NCI-H2107 treated with DMSO at 0.1 percent for 48 hours (cell line): ENCODE results near the gene COL25A1.

Experiments
- DNase-seq: peaks from one replicate; lab custom pipeline; 2025; ENCODE audit not compliant: unreplicated experiment; lab: John Stamatoyannopoulos, UW

Gene COL25A1

DNA sequence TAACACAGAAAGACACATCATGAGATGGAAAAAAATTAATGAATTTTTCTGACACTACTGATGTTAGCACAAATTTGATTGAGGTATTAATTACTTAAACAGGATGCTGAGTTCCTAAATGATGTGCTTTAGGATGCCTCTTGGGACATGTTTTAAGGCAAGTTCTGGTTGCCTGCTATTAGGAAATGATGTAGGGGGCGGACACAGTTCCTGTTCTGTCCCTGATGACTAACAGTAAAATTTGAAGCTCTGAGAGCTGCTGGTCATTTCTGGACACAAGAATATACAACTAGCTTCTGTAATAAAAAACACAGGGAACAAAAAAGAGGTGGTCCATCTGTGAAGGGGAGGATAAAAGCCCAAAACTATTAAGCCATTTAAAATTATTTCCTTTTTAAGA lies 376.4 kb downstream of the COL25A1 start:
- DNase-seq = no peak

DNA sequence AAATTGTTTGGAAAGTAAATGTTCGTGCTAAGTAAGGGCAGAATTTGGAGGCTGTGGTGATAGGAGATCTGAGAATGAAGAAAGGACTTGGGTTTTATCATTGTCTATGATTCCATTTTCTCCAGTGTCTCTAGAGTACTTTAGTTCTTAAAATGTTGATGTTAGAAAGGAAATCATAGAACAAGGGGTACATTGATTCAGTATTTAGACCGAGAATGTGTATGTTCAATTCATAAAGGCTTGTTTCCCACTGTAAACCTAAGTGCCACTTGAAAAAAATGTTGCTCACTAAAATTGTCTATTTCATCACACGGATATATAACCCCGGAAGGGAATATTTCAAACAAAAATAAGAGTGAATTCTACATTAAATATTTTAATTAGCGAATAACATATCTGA lies 380.3 kb downstream of the COL25A1 start:
- DNase-seq = no peak

DNA sequence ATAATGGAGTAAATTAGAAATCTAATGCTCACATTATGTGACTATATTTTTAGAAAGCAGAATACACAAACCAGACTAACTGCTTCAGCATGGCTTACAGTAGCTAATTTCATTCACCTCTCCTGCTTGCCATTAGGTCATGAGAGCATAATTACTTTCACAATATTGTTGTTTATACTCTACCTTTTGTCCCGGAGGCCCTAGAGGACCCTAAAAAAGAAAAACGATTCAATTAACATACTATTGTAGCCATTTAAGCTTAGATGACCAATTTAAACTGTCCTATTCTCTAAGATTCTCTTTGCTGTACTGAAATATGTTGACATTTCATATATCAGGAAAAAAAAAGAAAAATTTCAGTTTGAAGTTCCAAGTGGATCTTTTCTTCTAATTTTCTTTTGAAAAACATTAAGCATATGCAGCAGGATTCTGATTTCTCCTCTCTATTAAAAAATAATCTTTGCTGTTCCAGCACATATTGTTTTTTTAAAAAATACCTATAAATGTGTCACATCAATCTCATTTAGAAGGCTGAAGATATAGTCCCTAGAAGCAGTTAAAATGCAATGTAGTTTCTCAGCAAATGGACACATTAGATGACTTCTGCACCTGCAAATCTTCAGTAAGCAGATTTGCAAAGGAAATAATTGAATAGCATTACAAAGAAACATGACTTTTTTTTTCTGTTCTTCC lies 381.9 kb downstream of the COL25A1 start:
- no peak for DNase-seq

DNA sequence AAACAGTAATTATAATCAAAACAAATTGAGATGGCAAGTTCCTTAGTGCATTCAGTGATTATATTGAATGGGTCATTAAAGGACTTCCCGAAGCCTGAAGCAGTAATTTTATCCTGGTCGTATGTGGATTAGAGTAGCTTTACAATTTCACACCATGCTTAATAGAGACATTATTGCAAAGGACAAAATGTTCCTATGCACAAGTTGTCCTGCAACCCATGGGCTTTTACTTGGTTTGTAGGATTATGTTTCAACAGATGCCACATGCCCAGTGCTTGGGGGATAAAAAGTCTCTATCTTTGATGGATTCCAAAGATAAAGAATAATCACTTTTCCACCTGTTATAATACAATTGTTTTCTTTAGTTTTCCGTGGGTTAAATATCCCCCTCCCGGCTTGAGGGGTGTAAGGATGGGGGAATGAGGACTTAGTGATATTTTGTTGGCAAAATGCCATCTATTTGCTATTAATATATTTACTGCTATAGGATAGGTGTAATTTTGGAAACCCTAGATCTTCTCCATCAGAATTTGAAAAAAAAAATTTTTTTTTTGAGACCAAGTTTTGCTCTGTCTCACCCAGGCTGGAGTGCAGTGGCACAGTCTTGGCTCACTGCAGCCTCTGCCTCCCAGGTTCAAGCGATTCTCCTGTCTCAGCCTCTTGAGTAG lies 383.1 kb downstream of the COL25A1 start:
- DNase-seq = no peak

DNA sequence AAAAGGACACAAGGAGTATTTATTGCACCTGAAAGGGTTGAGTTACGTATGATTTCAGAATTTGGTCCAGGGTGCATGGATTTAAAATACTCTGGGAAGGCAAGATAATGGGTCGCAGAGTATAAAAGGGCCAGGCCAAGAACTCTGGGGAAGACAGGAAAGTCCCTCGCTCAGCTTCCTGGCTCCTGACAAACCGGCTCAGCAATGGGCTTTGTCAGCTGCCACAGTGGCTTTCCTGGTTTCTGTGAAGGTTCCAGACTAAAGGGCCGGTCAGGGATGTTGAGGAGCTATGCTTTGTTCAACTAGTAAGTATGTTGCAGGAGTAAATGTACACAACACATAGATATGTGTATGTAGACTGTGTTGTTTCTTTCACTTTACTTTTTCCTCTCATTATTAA lies 385.2 kb downstream of the COL25A1 start:
- no peak for DNase-seq

DNA sequence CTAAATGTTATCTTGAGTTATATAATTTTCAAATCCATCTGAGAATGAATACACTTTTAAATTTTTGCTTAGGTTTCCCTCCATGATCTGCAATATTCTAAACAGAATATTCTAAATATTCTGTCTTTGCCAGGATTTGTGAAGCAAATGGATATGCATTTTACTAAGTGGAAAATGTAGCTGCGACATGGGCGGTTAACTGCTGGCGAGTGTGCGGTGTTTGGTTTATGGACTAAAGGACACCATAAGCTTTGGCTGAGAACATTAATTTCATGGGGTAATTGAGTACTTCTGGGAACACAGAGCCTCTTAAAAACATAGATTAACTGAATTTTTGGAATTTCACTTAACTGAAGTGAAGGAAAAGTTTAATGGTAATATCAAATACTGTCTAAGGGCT lies 385.8 kb downstream of the COL25A1 start:
- DNase-seq = no peak

DNA sequence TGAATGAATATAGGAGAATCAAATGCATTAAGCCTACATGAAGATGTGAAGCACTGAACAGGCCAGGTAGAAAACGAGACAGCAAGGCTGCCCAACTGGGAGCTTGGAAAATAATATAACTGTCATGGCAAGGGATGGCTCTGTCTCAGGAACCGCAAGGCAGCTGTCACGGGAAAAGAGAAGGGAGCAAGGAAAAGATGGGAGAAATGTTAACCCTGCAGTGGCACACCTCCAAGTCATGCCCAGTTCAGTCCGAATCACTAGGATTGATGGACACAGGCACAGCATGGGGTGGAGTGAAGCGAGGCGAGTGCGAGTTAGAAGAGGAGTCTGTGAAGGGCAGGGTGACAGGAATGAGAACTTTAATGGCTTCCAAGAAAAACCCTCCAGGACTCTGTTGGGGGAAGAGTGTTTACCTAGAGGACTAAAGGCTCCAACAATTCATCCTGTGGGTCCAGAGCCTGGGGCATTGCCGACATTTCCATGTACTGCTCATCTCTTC lies 395.5 kb downstream of the COL25A1 start:
- no peak for DNase-seq

DNA sequence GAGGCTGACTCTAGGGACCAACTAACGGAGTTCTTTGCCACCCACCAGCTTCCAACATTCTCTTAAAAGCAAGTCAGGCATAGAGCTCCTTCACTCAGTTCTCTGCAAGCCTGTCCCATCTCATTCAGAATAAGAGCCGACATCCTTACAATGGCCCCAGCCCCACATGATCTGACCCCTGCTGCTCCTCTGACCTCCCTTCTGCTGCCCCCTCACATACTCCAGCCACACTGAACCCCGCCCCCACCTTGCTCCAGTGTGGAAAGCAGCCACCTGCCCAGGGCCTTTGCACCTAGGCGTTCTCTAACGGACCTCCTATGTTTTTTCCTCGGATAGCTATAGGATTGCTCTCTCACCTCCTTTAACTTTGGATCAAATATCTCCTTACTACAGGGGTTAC lies 396.5 kb downstream of the COL25A1 start:
- no peak for DNase-seq

DNA sequence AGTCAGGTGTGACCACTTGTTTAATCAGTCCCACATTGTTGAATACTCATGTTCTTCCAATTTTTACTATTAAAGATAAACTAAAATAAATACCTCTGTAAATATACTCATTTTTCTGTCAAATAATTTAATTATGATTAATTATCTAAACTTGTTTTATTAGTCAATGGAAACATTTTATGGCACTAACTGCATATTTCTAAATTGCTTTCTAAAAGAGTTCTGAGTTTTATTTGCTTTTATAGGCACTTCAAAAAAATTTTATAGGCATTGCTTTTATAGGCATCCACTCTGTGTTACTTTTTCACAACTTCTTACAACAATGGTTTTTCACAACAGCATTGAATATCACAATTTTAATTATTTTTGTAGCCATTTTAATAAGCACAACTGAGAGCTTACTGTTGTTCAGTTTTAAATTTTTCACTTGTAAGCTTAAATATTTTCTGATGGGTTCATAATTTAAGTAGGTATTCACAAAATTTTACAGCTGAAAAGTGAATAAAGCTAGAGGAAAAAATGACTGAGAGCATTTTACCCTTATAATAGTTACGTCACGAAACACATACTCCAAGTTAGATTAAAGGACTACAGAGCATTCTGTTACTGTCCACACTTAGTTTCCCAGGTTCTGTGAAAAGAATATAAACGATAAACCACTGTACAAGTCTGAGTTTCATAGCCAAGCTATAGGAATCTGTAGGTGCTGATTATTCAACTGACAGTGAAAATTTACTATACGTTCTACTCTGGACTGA lies 398.8 kb downstream of the COL25A1 start:
- no peak for DNase-seq

DNA sequence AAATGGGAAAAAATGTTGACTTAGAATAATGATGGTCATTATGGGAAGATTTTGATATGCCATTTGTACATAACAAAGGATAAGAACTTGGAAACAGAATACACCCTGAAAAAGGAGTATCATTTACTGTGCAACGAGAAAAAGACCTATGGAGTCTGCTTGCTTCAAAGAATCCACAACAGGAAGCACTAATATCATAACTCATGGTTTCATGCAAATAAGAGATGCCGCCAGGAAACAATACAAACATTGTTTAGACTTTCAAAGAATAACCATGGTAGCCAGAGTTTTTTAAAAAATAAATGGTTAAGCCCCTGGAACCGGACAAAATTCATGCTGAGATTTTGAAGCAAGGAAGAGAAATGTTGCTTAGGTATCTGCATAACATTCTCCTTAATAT lies 399.7 kb downstream of the COL25A1 start:
- no peak for DNase-seq

DNA sequence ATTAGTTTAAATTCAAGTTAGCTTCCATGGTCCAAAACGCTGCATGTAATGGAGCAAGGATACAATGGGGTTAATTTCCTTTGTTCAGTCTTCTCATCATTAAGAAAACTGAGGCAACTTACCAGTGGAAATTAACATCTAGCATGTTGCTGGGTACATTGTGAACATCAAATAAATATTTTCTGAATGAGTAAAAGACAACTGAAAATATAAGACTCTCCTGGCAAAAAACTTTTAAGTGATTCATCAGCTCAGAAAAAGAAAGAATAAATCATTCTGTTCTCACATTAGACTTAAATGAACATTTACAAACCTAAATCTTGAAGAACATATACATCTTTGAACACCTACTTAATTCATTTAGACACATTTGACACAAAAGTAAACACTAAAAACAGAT lies 401.2 kb downstream of the COL25A1 start:
- DNase-seq = no peak

DNA sequence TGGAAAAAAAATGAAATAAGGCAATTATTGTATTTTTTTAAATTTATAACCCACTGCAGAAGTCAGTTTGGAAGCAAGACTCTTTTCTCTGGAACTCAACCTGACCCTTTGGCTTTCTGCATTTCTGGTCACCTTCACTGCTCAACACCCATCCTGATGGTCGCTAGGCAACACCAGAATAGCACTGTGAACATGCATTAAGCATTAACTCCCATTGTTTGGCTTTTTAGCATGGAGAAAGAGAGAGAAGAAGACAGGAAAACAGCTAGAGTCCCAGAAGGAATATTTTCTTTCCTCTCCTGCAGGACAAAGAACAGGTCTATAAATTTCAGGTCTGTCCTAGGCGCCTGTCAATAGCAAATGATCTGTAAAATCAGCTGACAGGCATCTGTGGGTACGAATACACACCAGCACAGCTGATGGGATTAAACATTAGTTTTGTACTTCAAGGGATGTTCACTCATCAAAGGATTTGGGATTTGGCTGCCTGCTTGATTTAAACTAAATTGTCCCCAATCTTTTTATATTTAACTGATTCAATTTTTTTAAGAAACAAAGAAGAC lies 402.4 kb downstream of the COL25A1 start:
- DNase-seq = no peak

DNA sequence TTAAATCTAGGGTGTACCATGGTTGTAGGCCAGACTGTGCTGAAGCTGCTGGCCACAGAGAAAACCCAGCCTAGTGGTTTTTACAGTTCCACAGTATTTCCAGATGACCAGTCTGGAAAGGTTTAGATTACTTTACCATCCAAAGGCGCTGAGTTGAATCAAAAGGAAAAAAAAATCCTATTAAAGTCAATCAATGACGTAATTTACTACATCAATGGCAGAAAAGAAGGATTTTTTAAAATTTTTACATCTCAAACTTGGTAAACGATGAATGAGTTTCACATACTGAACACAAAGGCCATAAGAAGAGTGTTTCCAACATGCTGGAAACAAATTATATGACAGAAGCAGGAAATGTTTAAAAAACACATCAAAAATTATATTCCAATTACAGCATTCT lies 409.0 kb downstream of the COL25A1 start:
- no peak for DNase-seq

DNA sequence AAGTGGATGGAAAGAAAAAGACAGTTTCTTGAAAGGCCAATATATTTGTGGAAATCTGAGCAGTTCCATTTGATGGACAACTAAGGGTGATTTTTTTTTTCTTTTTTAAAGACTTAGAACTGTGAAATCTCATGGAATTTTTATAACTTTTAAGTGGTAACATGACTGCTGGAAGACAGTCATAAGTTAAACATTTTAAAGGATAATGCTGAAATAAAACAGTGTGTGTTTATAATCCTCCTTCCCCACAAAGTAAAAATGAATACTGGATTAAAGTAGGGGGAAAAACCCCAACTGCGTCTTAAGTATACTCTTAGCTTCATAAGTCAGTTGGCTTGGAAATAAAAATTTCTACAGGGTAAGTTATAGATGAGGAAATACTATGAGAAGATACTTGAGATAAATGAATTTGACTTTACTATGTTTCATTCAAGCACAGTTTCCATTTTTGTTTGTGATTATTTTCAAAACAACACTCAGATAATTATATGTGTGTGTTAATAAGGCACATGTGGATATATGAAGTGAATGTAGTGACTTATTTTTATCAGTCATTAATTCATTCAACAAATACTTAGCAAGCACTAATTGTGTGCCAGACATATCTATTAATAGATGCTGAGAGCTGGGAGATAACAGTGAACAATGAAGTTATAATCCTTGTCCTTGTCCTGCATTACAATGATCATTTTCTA lies 410.4 kb downstream of the COL25A1 start:
- DNase-seq = no peak

DNA sequence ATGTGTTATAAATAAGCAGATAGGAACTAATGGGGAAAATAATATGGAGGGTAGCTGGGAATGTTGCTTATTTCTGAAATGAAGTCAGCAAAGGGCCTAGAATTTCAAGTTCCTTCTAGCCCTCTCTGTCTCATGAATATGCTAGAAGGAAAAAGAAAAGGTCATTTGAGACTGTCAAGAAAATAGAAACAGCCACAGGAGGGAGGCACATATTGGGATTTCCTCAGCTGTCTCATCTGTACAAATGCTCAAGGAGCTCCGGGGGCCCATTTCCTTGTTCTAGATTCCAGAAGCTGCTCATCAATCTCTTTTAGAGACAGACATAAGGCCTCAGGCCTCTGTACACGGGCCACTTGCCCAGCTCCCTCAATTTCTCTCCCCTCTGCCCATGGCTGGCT lies 412.0 kb downstream of the COL25A1 start:
- DNase-seq = no peak

DNA sequence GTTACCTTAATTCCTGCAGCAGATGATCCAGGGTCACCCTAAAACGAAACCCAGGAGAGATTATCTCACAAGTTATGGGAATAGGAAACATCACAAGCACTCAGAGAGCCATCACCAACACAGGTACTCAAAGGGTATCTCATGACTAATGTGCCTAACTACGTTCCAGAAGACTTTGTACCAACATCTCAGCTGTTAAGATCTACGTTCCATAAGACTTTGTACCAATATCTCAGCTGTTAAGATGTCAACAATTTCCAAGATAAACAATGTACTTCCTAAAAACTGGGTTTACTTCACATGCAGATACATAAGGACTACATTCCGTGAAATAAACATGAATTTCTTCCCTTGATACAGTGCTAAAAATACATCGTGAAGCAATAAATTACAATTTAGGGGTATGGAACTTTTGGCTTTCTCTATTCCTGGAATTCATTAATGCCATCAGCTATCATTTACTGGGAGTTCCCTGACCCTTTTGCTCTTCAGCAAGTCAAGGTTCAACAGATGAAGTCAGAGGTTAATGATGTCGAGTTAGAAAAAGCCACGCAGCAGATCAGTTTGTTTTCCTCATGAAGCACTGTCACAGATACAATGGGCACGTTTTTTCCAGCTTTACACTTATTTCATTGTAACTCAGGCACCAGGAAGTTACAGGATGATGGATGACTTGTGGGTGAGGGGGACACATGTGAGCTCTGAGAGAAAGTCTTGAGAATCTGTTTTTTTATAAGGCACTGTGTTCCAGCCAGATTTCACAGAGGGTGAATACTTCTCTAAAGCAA lies 412.6 kb downstream of the COL25A1 start:
- DNase-seq = no peak

DNA sequence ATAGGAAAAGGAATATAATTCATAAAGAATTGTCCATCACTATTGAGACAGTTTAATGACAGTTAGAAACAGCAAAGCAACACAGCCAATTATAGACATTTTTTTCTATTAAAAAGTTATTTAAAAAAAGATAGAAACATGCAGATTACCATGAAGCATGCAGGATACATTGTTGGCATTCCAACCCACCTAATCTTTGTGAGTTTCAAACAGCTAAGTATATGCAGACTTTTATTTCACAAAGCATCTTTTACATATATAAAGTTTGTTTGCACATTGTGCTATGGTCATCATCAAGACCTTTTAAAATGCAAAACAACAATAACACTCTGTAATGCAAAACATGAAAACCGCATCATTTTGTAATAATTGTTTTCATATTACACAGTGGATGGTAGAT lies 413.7 kb downstream of the COL25A1 start:
- no peak for DNase-seq

DNA sequence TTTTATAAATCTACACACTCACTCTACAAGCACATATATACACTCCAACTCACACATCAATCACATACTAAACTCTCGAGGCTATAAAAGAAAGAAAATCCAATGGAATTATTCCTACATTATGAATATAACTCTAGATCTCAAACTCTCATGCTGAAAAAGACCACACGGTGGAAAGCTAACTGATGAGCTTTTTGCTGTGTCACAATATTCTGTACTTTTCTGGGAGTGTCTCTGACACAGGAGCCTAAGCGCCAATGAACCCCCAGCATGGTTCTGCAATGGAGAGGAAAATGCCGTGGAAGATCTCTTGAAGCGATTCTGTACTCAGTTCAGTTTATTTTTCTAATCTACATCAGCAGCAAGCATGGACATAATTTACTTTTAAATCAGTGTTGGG lies 415.4 kb downstream of the COL25A1 start:
- no peak for DNase-seq

DNA sequence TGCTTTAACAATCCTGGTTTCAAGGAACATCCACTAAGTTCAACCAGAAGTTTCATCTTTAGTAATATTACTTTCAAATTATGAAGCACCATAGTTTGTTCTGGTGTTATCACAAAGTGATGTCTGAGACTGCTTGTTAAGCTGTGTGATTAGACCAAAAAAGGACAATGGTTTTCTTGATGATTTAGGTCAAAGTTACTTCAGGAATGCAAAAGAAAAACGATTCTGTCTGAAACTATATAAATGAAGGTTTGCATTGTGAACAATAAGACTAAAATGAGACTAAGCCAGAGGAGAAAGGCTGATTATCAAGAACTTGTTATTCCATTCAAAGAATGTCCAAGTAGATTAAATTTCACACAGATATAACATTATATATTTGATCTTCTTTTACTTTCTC lies 417.2 kb downstream of the COL25A1 start:
- no peak for DNase-seq

DNA sequence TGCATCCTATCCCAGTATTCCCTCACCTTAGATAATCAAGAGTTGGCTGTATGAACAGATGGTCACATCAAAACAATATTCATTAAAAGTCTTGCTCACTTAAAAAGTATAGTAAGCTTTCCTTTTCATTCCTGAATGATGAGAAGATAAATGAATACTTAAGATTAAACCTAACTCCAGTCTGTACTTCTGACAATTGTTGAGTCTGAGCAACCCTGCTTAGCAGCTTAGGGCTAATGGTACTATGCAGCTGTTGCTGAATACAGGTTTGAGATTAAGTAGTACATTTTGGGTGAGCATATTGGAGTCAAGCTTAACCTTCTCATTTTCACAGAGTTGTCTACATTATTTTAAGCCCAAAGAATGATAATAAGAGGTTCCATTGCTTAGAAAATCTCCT lies 417.9 kb downstream of the COL25A1 start:
- no peak for DNase-seq
